GM12892 (cell line): Measurements from ENCODE around the gene TNFAIP1.

ENCODE experiments used
- DNase-seq: peaks from one replicate; pipeline ENCODE4 v3.0.0; 2011; ENCODE audit not compliant: insufficient read length
- FAIRE-seq: peaks from 2 replicates; lab custom pipeline; 2011; peaks lifted over from hg19 to GRCh38; lab: Jason Lieb, UNC
- POLR2A ChIP-seq: IDR thresholded peaks from 2 replicates; pipeline ENCODE4 v1.6.1; 2011; ENCODE audit warnings: low read depth, low read length, control low read depth
- POLR2AphosphoS5 ChIP-seq: IDR thresholded peaks from 2 replicates; pipeline ENCODE4 v1.6.1; 2011; ENCODE audit warnings: low read depth, low read length, control low read depth
- TAF1 ChIP-seq: IDR thresholded peaks from 2 replicates; pipeline ENCODE4 v1.6.1; 2011; ENCODE audit warnings: low read depth, mild to moderate bottlenecking, control low read depth, low read length, borderline replicate concordance

TNFAIP1 gene

GRCh38 chr17:28384281-28385036 lies 48.9 kb downstream of the TNFAIP1 start:
- peak; percentile 56; the same call in 1 of the 2 replicates for TF ChIP-seq POLR2A
- TF ChIP-seq POLR2AphosphoS5, result no peak; the same call in 1 of the 2 replicates
- FAIRE-seq (peak; percentile 91), DNase-seq (peak; percentile 48)

GRCh38 chr17:28385037-28385400 lies 49.5 kb downstream of the TNFAIP1 start:
- FAIRE-seq, result no peak
- no peak for DNase-seq
- TF ChIP-seq POLR2AphosphoS5 (no peak), POLR2A (no peak), TAF1 (no peak)

- DNase-seq (no peak), FAIRE-seq (no peak)
- TF ChIP-seq POLR2A, result no peak
- no peak for TF ChIP-seq TAF1
- no peak for TF ChIP-seq POLR2AphosphoS5
Measured at GRCh38 chr17:28385406-28385805, 49.8 kb downstream of the TNFAIP1 start.

- no peak for FAIRE-seq
- TF ChIP-seq POLR2AphosphoS5 (no peak), TAF1 (no peak), POLR2A (no peak)
- no peak for DNase-seq
Measured at GRCh38 chr17:28386391-28386790, 50.8 kb downstream of the TNFAIP1 start.

- FAIRE-seq (no peak), DNase-seq (no peak)
- TF ChIP-seq POLR2AphosphoS5 (no peak), POLR2A (no peak), TAF1 (no peak)
Measured at GRCh38 chr17:28388106-28388505, 52.5 kb downstream of the TNFAIP1 start.

- FAIRE-seq, result no peak
- no peak for TF ChIP-seq TAF1
- no peak for TF ChIP-seq POLR2A
- TF ChIP-seq POLR2AphosphoS5, result no peak
- DNase-seq, result no peak
Measured at GRCh38 chr17:28390141-28390540, 54.6 kb downstream of the TNFAIP1 start.

GRCh38 chr17:28390563-28390962 lies 55.0 kb downstream of the TNFAIP1 start:
- no peak for DNase-seq
- TF ChIP-seq POLR2A, result no peak
- no peak for FAIRE-seq

- DNase-seq (no peak), FAIRE-seq (no peak)
- TF ChIP-seq POLR2A (no peak), TAF1 (no peak), POLR2AphosphoS5 (no peak)
Measured at GRCh38 chr17:28390984-28391383, 55.4 kb downstream of the TNFAIP1 start.

- TF ChIP-seq POLR2AphosphoS5 (no peak), POLR2A (no peak)
- no peak for FAIRE-seq
- no peak for DNase-seq
Measured at GRCh38 chr17:28391401-28391800, 55.8 kb downstream of the TNFAIP1 start.

- DNase-seq (no peak), FAIRE-seq (no peak)
- TF ChIP-seq POLR2A (no peak), TAF1 (no peak), POLR2AphosphoS5 (no peak)
Measured at GRCh38 chr17:28392491-28392890, 56.9 kb downstream of the TNFAIP1 start.

GRCh38 chr17:28394337-28395116 lies 59.0 kb downstream of the TNFAIP1 start:
- FAIRE-seq (no peak), DNase-seq (no peak)
- TF ChIP-seq POLR2AphosphoS5, result no peak
- no peak for TF ChIP-seq TAF1
- TF ChIP-seq POLR2A, result no peak

- TF ChIP-seq POLR2AphosphoS5 (no peak), TAF1 (no peak), POLR2A (no peak)
- FAIRE-seq, result no peak
- DNase-seq, result no peak
Measured at GRCh38 chr17:28395426-28395825, 59.9 kb downstream of the TNFAIP1 start.
